ENCODE data around the gene PTCD1.
"Not testable (repeated sequence)": the region's sequence is repeated elsewhere in the genome, so short reads cannot be mapped to it uniquely, and the experiment has no call there.

The PTCD1 gene

DNA sequence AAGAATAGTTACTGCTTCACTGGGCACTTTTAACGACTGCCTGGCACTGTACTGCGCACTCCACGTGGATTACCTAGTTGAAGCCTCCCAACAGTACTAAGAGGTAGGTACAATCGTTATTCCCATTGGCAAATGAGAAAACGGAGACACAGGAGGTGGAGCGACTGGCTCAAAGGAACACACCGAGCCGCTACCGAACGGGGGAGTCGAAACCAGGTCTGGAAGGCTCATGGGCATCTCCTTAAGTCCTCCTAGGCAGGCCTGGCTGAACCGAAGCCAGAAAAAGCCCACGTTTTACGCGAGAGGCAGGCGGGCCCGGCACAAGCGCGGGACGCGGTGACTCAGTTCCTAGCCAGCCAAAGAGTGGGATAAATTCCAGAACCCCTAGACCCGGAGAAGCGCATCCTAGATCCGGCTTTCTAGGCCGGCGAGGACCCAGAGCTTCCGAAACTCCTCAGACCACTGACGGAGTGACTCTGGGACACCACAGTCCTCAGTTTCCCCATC is 30.7 kb downstream of the PTCD1 start:
- peak; percentile 49 for DNase-seq

DNA sequence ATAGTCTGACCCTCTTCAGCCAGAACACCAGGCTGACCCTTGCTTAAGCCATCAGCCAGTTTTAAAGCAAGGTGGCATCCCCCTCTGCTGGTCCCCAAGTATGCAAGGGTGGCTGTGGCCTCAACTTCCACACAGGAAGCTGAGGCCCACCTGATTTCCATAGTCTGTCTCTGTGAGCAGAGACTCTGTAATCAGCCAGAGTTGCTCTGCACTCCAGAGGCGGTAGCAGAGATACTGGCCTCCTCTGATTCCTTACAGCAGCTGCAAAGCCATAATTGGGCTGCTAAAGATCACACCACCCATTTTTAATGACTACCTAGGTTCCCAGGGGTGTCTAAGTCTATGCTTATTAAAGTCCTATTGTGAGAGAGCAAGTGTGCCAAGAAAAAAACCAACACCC is 32.0 kb downstream of the PTCD1 start:
- no peak for DNase-seq

DNA sequence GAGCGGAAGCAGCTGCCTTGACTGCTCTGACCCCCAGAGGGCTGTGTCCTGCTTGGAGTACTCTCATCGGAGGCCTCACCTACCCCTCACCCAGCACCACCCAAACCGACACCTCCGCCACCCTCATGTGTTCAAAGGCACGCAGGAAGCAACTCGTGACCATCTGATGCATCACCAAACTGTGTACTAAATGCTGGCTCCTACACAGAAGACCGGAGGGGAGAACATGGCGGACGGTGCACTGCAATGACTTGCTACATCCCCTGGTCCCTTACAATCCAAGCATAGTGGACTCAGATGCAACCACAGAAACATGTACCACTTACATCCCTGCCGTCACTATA is 33.6 kb downstream of the PTCD1 start:
- no peak for DNase-seq

DNA sequence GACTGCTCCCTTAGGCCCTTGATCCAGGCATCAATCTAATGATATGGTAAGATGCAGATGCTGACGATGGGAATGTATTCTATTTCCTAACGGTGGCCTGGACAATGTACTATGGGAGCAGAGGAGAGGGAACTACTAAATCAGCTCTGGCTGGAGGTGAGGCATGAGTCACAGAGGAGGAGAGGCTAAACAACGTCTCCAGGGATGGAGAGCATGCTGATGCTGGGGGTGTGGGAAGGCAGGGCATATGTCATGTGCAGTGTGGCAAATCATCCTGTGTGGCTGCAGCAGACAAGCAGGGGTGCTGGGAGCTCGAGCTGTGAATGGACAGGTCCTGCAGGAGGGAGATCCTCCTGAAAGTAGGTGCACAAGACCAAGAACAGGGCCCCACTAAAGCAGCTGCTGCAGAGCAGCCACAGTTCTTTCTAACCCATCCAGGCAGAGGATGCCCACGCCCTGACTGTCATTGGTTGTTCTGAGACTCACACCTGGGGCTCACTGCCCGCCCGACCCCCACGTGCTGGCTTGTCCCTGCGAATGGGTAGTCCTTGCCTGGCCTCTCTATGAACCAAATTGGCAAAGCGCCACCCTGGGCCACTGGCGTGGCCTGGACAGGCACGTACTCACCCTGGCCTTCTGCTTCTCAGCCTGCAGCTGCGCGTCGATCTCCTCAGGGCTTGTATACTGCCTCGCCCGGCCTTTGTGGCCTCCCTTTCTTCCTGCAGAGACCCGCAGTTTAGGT is 34.2 kb downstream of the PTCD1 start:
- no peak for DNase-seq

DNA sequence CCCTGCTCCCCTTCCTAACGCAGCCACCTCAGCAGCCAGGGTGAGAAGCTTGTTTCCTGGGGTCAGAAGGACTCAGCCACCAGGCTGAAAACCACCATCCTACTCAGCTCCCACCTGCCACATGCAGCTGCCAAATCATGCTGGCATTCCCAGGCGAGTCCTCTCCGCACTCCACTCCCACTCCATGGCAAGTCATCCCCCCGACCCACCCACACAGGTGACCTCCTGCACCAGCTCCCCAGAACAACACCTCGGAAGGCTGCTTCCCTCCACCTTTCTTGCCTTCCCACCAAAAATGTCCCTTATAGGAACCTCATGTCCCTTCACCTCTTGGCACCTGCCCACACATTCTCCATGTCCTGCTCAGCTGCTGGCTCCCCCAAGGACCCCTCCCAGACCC is 34.8 kb downstream of the PTCD1 start:
- DNase-seq: no peak

DNA sequence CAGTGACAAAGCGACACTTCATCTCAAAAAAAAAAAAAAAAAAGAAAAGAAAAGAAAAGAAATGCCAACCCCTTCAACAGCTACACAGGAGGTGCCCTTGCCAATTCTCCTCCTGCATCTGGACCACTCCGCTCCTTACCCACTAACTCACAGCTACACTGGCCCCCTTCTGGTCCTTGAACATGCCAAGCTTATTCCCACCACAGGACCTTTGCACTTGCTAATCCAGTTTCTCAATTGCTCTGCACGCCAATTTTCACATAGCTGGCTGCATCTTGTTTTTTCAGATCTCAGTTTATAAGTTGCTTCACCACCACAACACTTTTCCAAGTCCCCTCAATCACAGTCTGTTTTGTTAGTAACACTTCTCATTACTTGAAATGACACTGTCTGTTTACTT is 35.7 kb downstream of the PTCD1 start:
- no peak for DNase-seq

DNA sequence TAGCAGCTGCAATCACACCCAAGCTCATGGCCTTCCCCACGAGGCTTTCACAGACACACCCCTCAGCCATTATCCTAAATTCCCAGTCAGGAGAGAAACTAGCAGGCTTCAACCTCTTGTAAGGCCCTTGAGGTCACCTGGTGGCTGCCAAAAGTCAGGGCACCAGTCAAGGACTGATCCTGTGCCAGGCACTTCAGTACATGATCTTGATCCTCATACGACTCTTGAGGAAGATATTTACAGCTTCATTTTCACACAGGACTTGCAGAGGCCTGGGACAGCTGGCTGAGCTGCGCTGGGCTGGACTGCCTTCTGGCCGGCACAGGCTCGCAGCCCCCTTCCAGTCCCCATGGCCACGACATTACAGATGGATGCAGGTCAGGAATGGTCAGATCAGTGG is 39.0 kb downstream of the PTCD1 start:
- DNase-seq: no peak

DNA sequence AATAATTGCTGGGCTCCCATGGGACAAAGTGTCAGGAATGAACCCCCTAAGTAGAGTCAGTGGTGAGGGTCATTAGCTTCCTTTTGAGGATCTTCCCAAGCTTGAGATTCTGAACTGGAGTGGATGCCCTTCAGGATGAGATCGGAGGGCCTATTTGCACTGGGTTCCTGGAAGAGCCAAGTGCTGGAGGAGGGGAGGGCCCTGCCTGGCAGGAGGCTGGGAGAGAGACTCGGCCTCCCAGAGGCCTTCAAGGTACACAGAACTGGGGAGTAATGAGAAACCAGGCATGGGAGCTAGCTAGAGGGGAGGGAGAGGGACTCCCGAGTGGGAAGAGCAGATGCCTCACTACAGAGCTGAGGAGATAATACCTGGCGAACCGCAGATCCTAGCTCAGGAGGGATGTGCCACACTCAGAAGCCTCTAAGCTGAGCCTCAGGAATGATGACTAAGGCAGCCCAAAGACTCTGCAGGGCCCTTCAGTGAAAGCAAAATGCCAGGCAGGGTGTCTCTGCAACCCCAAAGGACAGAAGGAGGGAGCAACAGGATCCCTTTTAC is 39.6 kb downstream of the PTCD1 start:
- no peak for DNase-seq

DNA sequence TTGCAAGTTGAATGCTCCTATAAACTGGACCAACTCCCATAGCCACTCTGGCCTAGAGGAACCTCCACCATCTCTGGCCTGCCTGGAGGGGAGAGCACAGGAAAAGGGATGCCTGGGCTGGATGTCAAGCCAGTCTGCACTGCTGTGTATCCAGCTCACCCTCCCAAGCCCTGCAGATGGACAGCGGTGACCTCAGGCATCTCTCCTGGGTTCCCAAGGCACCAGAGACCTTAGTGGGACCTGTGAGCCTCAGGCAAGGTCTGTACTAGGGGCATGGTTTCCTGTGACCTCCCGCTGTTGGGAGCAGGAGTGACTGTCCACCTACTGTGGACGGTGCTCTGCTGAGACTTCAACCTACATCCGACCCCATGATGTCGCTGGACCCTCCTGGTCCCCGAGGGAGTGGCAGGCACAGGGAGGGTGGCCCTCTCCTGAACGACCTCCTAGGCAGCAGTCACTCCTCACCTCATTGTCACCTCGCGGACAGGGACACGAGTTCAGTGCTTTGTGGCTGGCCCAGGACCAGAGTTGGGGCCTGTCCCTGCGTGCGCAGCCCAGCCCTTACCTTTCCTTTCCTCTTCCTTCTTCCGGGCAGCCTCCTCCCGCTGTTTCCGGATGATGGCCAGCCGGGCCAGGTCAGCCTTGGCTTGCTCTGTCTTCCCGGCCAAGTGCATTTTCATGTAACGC is 41.2 kb downstream of the PTCD1 start:
- DNase-seq: no peak

DNA sequence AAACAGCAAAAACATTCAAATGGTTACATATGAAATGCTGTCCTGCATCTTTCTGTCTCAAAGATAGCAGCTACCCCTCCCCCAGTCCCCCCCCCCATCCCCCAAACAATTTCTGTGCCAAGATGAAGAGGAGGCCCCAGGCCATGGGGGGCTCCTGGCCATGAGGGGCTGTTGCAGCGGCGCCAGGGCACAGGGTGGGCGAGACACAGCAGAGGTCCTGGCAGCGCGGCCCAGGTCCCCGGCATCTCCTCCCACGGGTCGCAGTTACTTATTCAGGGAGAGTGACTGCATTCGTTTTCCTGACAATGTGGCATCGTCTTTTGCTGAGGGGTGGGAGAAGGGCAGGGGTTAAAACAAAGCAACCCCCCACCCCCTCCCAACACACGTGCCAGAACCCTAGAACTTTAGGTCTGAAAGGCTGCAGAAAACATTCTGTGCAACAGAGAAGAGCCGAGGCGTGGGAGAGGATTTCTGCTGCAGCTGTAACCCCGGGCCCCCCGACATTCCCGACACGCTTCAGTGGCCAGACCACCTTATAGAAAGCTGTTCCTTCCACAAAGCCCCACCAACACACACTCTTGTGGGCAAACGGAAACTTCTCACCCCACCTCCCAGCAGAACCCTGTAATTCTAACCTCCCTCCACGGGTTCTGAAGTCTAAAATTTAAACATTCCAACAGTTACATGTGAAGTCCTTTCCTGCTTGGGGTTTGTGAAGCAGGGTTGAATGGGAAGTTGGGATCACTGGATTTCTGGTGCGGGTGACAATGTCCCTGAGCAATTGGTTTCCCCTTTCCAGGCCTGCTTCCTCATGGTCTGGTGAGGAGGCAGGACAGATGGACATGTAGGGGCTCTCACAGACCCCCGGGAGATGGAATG is 41.9 kb downstream of the PTCD1 start:
- DNase-seq: no peak

DNA sequence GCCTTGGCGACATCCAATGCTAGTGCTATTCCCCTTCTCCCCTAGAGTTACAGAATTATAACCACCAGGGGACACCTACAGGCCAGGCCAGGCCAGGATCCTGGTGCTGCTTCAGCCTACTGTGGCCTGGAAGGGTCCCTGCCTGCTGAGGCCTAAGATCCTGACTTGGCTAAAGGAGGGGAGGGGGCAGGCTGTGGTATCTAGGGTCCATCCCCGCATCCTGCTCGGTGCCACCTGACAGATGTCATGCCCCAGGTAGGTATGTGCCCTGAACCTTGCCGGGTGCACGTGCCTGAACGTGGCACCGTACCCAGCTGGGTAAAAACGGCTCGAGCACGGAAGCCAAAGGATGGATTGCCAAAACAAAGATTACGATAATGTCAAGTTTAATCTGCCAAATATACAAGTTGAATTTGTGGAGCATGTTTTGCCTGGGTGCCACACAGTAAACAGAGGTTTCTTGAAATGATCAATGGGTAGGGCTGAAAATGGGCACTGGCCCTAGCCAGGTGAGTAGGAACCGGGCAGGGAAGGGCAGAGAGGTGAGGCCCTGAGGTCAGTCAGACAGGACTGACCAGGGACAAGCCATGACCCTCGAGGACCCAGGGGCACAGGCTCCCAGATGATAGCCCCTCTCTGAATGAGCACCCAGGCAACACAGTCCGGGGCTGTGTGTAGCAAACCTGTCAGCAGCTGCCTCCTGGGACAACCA is 42.8 kb downstream of the PTCD1 start:
- no peak for DNase-seq

DNA sequence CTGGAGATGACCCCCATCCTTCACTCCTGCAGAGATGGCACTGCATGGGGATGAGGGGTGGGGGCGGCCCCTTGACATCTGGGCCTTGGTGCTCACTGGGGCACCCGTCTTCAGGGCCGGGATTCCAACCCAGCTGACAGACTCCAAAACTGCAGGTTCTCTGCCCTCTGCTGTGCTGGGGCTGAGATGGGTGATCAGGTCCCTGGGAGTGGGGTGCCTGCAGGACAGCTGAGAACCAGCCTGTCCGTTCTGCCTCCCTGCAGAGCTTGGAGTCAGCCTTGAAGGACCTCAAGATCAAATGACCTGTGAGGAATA is 44.5 kb downstream of the PTCD1 start:
- DNase-seq: no peak

DNA sequence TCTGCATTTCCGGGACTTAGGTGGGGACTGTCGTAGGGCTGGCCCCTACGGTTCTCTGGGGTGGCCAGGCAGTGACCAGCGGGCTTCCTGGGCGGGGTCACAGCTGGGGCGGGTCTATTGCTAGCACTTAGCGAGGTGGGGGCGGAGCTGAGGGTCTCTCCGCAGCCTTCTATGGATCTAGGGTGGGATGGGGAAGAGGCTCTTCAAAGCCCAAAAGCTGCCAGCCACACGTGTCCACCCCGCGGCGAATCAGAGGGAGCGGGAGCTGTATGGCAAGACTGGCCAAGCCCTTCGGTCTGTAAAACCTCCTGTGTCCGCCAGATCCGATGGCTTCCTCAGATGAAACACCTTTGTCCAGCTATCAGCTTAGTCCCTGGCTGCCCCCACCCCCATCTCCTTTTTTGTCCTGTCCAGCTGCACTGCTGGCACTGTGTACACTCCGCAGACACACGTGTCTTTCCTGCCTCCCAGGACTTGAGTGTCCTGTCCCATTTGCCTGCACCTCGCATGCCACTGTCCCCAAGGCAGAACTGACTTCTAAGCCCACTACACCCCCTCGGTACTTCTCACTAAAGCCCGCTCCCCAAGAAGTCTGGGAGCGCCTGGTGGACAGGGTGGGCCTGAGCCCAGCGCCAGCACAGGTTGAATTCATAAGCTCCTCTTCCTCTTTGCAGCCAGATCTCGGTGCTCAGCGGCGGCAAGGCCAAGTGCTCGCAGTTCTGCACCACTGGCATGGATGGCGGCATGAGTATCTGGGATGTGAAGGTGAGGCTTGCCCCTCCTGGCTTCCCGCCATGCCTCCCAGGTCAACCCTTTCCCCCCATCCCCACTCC is 45.0 kb downstream of the PTCD1 start:
- DNase-seq: no peak

DNA sequence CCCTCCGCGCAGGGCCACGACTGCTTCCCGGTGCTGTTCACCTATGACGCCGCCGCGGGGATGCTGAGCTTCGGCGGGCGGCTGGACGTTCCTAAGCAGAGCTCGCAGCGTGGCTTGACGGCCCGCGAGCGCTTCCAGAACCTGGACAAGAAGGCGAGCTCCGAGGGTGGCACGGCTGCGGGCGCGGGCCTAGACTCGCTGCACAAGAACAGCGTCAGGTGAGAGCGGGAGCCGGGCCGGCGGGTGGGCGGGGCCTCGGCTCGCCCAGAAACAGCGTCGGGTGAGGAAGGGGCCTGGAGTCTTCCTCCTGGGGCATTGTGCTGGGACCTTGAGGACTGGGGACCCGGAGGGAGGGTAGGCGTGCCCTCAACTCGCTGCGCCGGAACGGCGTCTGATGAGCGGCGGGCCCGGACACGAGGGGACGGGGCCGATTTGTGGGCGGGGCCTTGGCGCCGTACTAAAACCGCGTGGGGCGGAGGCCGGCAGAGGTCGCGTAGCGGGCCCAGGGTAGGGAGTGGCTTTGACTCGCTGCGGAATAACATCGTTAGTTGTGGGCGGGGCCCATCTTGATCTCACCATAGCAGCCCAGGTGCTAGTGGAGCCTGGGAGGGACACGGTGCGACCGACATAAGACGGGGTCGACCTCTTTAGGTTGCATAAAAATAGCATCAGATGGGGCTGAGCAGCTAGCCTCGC is 45.8 kb downstream of the PTCD1 start:
- DNase-seq: peak; percentile 87

DNA sequence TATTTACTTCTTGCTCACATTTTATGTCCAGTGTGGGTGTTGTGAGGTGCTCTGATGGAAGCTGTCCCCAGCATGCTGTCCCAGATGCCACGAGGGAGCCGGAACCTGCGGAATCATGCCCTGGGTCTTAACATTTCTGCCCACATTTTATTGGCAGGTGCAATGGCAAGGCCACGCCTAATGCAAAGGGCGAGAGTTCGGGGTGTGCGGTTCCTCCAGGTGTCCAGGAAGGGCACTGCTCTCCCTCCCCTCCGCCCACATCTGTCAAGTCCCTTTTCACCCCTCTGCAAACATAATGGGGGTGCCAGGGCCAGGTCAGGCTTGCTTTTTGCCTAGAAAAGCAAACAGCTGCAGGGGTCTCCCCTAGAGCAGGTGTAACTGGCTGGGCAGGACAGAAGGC is 46.6 kb downstream of the PTCD1 start:
- no peak for DNase-seq

DNA sequence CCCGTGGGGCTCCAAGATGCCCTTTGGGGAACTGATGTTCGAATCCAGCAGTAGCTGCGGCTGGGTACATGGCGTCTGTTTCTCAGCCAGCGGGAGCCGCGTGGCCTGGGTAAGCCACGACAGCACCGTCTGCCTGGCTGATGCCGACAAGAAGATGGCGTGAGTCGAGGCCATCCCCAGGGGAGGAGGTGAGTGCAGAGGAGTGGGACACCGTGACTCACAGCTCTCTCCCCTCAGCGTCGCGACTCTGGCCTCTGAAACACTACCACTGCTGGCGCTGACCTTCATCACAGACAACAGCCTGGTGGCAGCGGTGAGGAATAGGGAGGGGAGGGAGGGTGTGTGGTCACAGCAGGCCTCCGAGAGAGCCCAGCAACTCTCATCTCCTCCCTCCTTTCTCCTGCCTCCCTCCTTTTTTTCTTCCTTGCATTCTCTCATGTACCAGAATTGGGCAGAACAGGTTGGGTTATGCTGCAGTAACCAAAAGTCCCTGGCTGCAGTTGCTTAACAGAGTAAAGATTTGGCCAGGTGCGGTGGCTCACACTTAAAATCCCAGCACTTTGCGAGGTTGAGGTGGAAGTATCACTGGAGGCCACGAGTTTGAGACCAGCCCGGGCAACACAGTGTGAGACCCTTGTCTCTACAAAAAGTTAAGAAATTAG is 47.5 kb downstream of the PTCD1 start:
- DNase-seq: no peak

DNA sequence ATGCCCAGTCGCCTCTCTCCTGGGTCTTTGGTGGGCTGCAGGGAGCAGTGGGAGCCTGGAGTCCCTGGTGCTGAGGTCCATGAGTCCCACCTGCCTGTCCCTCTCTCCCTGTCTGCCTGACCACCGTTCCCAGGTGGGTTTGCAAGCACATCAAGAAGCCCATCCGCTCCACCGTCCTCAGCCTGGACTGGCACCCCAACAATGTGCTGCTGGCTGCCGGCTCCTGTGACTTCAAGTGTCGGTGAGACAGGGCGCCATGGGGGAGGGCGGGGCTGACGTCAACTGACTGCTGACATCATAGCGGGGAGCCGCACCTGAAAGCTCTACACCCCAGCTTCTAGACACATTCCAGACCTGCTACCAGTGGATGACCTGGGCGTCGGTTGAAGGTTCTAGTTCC is 48.8 kb downstream of the PTCD1 start:
- no peak for DNase-seq

DNA sequence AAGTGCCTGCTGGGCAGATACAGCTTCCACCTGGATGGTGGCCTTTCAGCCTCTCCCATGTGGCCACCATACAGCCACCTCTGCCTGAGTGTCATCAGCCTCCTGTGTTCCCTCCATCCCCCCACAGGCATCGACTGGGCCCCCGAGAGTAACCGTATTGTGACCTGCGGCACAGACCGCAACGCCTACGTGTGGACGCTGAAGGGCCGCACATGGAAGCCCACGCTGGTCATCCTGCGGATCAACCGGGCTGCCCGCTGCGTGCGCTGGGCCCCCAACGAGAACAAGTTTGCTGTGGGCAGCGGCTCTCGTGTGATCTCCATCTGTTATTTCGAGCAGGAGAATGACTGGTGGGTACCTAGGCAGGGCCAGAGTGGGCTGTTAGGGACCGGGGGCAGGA is 50.7 kb downstream of the PTCD1 start:
- DNase-seq: no peak

DNA sequence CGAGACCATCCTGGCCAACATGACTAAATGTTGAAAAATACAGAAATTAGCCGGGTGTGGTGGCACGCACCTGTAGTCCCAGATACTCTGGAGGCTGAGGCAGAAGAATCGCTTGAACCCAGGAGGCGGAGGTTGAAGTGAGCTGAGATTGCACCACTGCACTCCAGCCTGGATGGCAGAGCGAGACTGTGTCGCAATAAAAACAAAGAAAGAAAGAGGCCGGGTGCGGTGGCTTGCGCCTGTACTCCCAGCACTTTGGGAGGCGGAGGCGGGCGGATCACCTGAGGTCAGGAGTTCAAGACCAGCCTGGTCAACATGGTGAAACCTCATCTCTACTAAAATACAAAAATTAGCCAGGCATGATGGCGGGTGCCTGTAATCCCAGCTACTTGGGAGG is 51.4 kb downstream of the PTCD1 start:
- DNase-seq: not testable (repeated sequence)

DNA sequence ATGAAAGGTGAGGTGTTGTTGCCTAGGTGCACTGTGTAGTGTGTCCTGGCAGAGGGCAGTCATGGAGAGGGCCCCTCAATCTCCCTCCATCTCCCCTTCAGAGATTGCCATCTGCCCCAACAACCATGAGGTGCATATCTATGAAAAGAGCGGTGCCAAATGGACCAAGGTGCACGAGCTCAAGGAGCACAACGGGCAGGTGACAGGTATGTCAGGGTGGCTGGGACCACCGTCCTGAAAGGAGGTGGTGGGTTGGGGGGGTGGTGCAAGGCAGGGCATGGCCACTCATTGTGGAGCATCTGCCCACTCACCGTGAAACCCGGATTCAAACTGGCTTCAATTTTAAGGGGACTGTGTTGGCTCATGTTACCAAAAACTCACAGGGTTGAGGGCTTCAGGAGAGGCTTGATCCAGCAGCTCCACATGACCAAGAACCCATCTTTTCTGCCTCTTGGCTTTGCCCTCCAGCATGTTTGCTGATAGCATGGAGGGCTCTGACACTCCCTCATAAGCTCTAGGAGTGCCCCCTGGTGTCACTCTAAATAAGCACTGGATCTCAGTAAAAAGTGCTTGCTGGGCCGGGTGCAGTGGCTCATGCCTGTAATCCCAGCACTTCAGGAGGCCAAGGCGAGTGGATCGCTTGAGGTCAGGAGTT is 51.9 kb downstream of the PTCD1 start:
- peak; percentile 8 for DNase-seq

Data from NCI-H2171 treated with DMSO at 0.1 percent for 48 hours (cell line).